Peyer's patch (tissue), 4 donors: ENCODE data around the gene EHD4. TPM values are rescaled to one million over a fixed set of nuclear protein-coding genes. Genes with fewer than 3 reads are reported as not detected.

Experiments
- DNase-seq, 3 donors: peaks; one replicate each; pipeline ENCODE4 v3.0.0-alpha.2; 2017 to 2019
- H3K27ac ChIP-seq, 4 donors: fragments of 200-600 bp; sonication (generic); one replicate each; pipeline ENCODE4 v1.5.1; 2016 to 2019
- H3K27me3 ChIP-seq, 2 donors: fragments of 200-600 bp; sonication (generic); one replicate each; pipeline ENCODE4 v1.5.1; 2019
- H3K36me3 ChIP-seq, 3 donors: fragments of 200-600 bp; sonication (generic); one replicate each; pipeline ENCODE4 v1.5.1; 2016 to 2019
- H3K4me1 ChIP-seq, 4 donors: fragments of 200-600 bp; sonication (generic); one replicate each; pipeline ENCODE4 v1.5.1; 2016 to 2019
- H3K4me3 ChIP-seq, 4 donors: fragments of 200-600 bp; sonication (generic); 1 replicate in 3 of 4; 2 replicates in 1 of 4; pipeline ENCODE4 v1.5.1; 2016 to 2019; ENCODE audit warnings: mild to moderate bottlenecking in 1 of 4
- H3K9me3 ChIP-seq, 4 donors: fragments of 200-600 bp; sonication (generic); one replicate each; pipeline ENCODE4 v1.5.1; 2016 to 2019; ENCODE audit warnings: mild to moderate bottlenecking in 1 of 4
- POLR2A ChIP-seq, 2 donors: fragments of 450-650 bp; IDR thresholded peaks; one replicate each; pipeline ENCODE4 v1.5.1; 2017; ENCODE audit warnings: antibody characterized with exemption in 2 of 2, mild to moderate bottlenecking in 2 of 2, moderate library complexity in 2 of 2
- total RNA-seq, 4 donors: library from RNA; depleted of rRNA; stranded (reverse); fragments of >200 nt; gene quantifications; one replicate each; pipeline ENCODE4 v1.1.0, GENCODE V29; 2016
- TF ChIP-seq, protein P1 (sequence below), 6 experiments: fragments of 450-650 bp in 4 of 6; fragments of 200-600 bp in 2 of 6; sonication (generic) in 1 of 6; IDR thresholded peaks; one replicate each; pipeline ENCODE4 v1.5.1; 2017 to 2019; ENCODE audit warnings: antibody characterized with exemption in 6 of 6, mild to moderate bottlenecking in 3 of 6, moderate library complexity in 1 of 6

The EHD4 gene
- total RNA-seq, 4 donors from 2014 or later: 23.1 to 53.9 (median 34.9) TPM

DNA sequence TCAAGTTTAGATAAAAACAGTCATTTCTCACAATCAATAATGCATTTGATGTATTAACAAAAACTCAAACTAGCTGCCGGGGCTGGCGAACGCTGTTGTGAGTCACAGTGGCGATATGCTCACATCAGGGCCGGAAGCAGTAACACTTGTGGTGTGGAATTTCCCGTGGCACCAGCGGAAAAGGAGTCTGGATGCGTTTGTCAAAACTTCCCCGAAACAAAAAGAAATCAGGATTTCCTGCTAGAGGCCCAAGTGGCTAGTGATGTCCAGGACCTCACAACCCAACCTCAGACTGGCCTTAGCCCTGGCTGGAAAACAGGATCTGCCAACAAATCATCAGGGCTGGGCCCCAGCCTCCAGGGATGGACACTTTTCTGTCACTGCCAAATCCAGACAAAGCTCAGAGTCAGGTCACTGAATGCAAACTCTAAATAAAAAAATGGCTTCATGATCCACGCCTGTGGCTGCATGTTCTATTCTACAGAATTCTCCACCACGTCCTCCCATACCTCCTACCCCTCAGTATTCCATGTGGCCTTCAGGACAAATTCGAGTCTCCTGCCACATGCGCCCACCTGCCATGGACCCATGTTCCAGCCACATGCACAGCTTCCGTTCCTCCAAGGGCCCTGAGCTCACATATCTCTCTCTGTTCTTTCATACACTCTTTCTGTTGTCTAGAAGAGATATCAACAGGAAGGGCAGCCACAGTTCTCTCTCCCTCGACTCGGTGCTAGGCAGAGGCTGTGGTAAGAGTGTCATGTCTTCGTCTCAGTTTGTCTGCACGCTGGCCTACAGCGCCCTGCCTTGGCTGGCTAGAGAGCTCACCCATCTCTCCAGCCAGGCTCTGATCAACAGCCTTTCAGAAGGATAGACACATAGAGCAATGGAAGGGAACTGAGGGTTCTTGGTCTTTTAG, 35.4 kb downstream of the EHD4 start:
- TF ChIP-seq, protein P1, sequence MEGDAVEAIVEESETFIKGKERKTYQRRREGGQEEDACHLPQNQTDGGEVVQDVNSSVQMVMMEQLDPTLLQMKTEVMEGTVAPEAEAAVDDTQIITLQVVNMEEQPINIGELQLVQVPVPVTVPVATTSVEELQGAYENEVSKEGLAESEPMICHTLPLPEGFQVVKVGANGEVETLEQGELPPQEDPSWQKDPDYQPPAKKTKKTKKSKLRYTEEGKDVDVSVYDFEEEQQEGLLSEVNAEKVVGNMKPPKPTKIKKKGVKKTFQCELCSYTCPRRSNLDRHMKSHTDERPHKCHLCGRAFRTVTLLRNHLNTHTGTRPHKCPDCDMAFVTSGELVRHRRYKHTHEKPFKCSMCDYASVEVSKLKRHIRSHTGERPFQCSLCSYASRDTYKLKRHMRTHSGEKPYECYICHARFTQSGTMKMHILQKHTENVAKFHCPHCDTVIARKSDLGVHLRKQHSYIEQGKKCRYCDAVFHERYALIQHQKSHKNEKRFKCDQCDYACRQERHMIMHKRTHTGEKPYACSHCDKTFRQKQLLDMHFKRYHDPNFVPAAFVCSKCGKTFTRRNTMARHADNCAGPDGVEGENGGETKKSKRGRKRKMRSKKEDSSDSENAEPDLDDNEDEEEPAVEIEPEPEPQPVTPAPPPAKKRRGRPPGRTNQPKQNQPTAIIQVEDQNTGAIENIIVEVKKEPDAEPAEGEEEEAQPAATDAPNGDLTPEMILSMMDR (IDR thresholded peaks at IDR 0.05): no peak
- no peak for TF ChIP-seq POLR2A (IDR thresholded peaks at IDR 0.05)

DNA sequence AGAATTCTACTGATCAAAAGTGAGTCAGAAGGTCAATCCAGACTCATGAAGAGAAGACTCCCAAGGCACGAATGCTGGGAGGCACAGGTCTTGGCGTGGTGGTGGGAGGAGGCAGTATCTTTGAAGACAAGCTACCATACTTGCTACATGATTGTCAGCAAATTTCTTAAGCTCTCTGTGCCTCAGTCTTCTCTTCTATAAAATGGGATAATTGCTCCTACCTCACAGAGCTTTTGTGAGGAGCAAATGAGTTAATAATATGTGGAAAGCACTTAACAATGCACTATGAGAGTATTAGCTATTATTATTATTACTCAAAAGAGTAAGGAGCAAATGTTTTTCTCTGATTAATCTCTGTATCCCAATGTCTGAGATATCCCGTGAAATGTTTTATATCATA, 36.2 kb downstream of the EHD4 start:
- peaks cover 0 to 4% (median 0%) of the 10 kb centered on the region in 3 donors for H3K36me3 ChIP-seq
- TF ChIP-seq, protein P1 (IDR thresholded peaks at IDR 0.05): no peak
- TF ChIP-seq POLR2A (IDR thresholded peaks at IDR 0.05): no peak
- no peaks in the 10 kb centered on the region for H3K9me3 ChIP-seq
- H3K27ac ChIP-seq: peak overlapping the region; percentile 62 to 79 (median 74)
- H3K4me1 ChIP-seq: peaks cover 0 to 24% (median 6%) of the 10 kb centered on the region in 4 donors
- no peak for DNase-seq
- no peaks in the 10 kb centered on the region for H3K27me3 ChIP-seq
- no peak overlapping the region for H3K4me3 ChIP-seq

More for the DNA sequence above, 35.4 kb downstream of the EHD4 start:
- H3K4me1 ChIP-seq: peaks cover 0 to 20% (median 6%) of the 10 kb centered on the region in 4 donors
- no peaks in the 10 kb centered on the region for H3K9me3 ChIP-seq
- peak in 2 of 3 donors; percentile 65 to 82 for DNase-seq
- H3K27ac ChIP-seq: peak overlapping the region; percentile 62 to 79 (median 74)
- H3K36me3 ChIP-seq: peaks cover 0 to 4% (median 0%) of the 10 kb centered on the region in 3 donors
- H3K27me3 ChIP-seq: no peaks in the 10 kb centered on the region
- no peak overlapping the region for H3K4me3 ChIP-seq

- H3K36me3 ChIP-seq: peaks cover 0 to 4% (median 0%) of the 10 kb centered on the region in 3 donors
- H3K4me1 ChIP-seq: peaks cover 0 to 30% (median 6%) of the 10 kb centered on the region in 4 donors
- no peaks in the 10 kb centered on the region for H3K27me3 ChIP-seq
- H3K4me3 ChIP-seq: no peak overlapping the region
- DNase-seq: no peak
- H3K27ac ChIP-seq: peak overlapping the region; percentile 49 to 79 (median 74)
- TF ChIP-seq POLR2A (IDR thresholded peaks at IDR 0.05): no peak
- TF ChIP-seq, protein P1 (IDR thresholded peaks at IDR 0.05): no peak
- H3K9me3 ChIP-seq: no peaks in the 10 kb centered on the region
These were observed 36.8 kb downstream of the EHD4 start for GRCh38 chr15:41935566-41936020.

DNA sequence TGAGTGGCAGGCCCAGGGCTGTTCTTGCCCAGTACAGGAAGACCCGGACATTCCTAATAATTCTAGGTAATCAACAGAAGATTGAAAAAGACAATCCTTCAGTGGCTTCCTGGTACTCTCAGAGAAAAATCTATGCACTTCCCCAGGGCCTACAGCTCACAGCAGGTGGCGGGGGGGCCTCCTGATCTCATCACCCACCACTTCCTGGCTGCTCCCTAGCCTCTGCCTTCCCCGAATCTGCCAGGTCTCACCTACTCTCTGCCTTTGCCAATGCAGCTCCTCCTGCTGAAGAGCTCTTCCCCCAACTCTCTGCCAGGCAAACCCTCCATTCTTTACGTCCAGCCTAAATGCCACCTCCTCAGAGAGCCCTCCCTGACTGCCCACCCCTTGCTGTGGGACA, 37.5 kb downstream of the EHD4 start:
- TF ChIP-seq, protein P1 (IDR thresholded peaks at IDR 0.05): no peak
- TF ChIP-seq POLR2A (IDR thresholded peaks at IDR 0.05): no peak
- H3K9me3 ChIP-seq: no peaks in the 10 kb centered on the region
- no peak overlapping the region for H3K4me3 ChIP-seq
- H3K36me3 ChIP-seq: no peaks in the 10 kb centered on the region
- no peaks in the 10 kb centered on the region for H3K27me3 ChIP-seq
- peak overlapping the region; percentile 49 to 79 (median 74) for H3K27ac ChIP-seq
- peak in 2 of 3 donors; percentile 82 to 88 for DNase-seq
- H3K4me1 ChIP-seq: peaks cover 0 to 37% (median 6%) of the 10 kb centered on the region in 4 donors

DNA sequence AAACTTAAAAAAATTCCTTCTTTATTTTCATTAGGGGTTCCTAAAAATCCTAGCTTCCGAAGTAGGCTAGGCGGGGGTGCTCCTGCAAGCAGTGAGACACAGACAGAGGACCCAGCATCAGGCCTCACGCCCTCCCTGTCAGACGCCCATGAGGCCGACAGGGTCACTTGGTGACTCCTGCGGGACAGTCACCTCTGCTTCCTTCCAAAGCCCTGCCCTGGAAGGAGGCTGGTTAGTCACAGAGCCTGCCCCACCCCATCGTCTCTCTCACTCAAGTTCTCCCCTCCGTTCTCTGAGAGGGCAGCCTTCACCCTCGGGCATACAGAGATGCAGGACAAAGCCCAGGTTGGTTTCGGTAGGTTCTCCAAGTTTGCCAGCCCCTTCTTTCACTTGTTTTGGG, 38.6 kb downstream of the EHD4 start:
- H3K27me3 ChIP-seq: no peaks in the 10 kb centered on the region
- TF ChIP-seq, protein P1 (IDR thresholded peaks at IDR 0.05): no peak
- no peak for TF ChIP-seq POLR2A (IDR thresholded peaks at IDR 0.05)
- peaks cover 0 to 48% (median 6%) of the 10 kb centered on the region in 4 donors for H3K4me1 ChIP-seq
- peak in 1 of 3 donors; percentile 70 for DNase-seq
- no peaks in the 10 kb centered on the region for H3K9me3 ChIP-seq
- no peak overlapping the region for H3K4me3 ChIP-seq
- peak overlapping the region; percentile 49 to 79 (median 62) for H3K27ac ChIP-seq
- no peaks in the 10 kb centered on the region for H3K36me3 ChIP-seq
